AG04449 (cell line): ENCODE data around the gene ALG1L2.
"Not testable (repeated sequence)": the region's sequence is repeated elsewhere in the genome, so short reads cannot be mapped to it uniquely, and the experiment has no call there.

Experiments used
- CTCF ChIA-PET: fragments of 350-600 bp; formaldehyde crosslinking; extraction: SDS; loops from one replicate; lab custom pipeline; 2021; ENCODE audit warnings: antibody characterized with exemption; lab: Yijun Ruan, JAX
- POLR2A ChIA-PET: fragments of 400-600, 350-600 bp; formaldehyde crosslinking; extraction: SDS; loops from one replicate; lab custom pipeline; 2020; ENCODE audit warnings: antibody characterized with exemption, inconsistent platforms; lab: Yijun Ruan, JAX
- DNase-seq: peaks from one replicate; pipeline ENCODE4 v3.0.0-alpha.2; 2010; ENCODE audit warnings: low read depth, low spot score
- H3K4me3 ChIP-seq: 2 replicates; pipeline ENCODE4 v1.5.1; 2011; ENCODE audit warnings: low read depth, mild to moderate bottlenecking, control low read depth, low read length

The ALG1L2 gene

DNA sequence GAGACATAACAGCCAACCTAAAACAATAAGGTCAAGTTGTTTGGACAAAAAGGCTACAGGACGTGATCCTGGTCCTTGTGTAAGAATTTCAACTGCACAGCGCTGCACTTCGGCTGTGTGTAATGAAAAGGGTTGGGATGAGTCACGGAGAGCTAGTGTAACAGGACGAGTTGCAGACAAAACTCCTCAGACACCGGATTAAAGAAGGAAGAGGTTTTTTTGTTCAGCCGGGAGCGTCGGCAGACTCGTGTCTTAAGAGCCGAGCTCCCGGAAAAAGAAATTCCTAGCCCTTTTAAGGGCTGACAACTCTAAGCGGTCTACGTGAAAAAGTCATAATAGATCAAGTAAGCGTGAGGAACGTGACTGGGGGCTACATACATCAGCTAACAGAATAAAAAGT lies 59.1 kb downstream of the ALG1L2 start:
- POLR2A ChIA-PET, CTCF ChIA-PET, H3K4me3 ChIP-seq, DNase-seq: not testable (repeated sequence)

DNA sequence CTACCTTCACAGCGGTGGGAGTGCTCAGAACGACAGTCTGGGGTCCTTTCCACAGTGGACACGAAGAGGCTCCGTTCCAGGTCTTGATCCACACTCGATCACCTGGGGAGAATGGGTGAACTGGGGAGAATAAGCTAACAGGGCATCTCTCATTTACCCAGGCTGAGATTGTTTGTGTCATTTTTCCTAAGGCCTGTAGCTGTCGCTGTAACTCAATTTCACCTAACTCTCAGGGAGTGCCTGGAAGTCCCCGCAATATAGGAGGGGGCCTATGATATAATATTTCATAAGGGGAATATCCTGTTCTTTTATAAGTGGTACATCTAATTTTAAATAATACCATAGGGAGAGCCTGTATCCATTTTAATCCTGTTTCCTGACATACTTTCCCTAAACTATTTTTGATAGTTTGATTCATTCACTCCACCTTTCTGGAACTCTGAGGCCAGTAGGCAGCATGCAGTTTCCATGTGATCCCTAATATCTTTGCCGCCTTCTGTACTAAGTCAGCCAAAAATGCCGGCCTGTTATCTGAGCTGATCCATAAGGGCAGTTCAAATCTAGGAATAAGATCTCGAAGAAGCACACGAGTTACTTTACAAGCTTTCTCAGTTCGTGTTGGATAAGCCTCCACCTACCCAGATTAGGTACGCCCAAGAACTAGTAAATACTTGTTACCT lies 62.2 kb downstream of the ALG1L2 start:
- POLR2A ChIA-PET, H3K4me3 ChIP-seq, CTCF ChIA-PET, DNase-seq: not testable (repeated sequence)

DNA sequence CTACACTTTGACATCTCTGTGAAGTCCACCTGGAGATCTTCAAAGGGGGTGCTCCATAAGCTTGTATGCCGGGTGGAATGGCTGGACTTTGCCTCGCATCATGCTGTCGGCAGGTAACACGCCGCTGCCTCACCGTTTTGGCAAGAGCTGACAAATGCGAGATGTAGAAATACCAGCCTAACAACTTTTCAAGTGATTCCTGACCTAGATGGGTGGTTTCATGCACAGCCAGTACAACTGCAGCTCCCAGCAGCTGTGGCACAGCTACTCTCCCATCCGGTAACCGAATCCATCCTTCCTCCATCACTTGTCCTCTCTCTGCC lies 62.7 kb downstream of the ALG1L2 start:
- POLR2A ChIA-PET, CTCF ChIA-PET, H3K4me3 ChIP-seq, DNase-seq: not testable (repeated sequence)

DNA sequence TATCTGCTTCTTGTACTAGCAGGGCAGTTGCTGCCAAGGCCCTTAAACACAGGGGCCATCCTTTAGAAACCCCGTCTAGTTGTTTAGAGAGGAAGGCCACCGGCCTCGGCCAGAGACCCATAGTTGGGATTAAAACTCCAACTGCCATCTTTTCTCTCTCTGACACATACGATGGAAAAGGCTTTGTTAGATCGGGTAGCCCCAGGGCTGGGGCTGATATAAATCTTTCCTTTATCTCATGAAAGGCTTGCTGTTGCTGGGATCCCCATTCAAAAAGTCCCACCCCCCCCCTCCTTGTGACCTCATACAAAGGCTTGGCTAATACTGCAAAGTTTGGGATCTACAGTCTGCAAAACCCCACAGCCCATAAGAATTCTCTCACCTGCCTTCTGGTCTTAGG lies 63.8 kb downstream of the ALG1L2 start:
- CTCF ChIA-PET, H3K4me3 ChIP-seq, DNase-seq, POLR2A ChIA-PET: not testable (repeated sequence)

DNA sequence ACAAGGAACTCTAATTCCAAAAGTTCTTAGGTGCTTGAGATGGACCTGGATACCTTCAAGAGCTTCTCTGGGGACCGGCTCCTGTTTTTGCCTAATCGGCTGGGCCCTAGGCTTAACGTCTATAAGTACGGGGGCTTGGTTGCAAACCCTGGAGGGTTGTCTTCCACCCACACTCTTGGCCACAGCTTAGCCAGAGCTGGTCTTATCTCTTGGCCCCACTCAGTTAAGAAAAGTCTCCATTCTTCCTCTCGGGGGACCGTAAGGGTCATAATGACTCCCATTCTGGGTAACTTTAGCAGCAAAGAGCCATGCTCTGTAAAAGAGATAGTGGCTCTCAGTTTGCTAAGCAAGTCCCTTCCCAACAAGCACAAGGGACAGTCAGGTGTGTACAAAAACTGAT lies 64.8 kb downstream of the ALG1L2 start:
- DNase-seq, POLR2A ChIA-PET, CTCF ChIA-PET: not testable (repeated sequence)

More for the DNA sequence above, 64.8 kb downstream of the ALG1L2 start:
- H3K4me3 ChIP-seq: not testable (repeated sequence)
